Retinal pigment epithelial cell (primary cell): ENCODE data around the gene SLC9C1.

Source experiments
- DNase-seq: peaks from one replicate; pipeline ENCODE4 v3.0.0-alpha.2; 2010; ENCODE audit warnings: low read depth
- H3K4me3 ChIP-seq: 2 replicates; pipeline ENCODE4 v1.5.1; 2011; ENCODE audit warnings: mild to moderate bottlenecking, low read length, control low read depth, moderate library complexity
- TF ChIP-seq, protein P1 (sequence below): conservative IDR thresholded peaks from 2 replicates; pipeline ENCODE4 v1.5.1; 2011; ENCODE audit warnings: low read depth, low read length, control low read depth, inconsistent platforms

SLC9C1 gene

DNA sequence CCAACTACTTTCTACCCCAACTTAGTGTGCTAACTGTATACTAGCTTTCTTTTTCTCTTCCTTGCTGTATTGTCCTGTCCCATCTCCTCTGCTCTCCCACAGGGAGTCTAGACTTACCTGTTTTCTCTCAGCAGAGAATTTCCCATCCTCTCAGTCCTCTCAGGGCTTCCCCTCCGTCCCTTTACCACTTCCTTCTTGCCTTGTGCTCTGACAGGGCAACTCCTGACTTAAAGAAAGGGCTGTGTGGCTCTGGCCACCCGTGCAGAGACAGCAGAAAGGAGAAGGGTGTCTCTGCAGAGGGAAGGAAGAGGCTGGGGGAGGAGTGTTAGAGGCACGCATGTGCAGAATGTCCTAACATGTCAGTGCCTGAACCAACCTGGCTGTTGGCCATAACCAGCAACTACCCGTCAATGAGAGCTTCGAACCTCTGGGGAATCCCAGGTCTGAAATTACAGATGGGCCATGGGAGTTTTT, 161.0 kb downstream of the SLC9C1 start, which contains the start of gene GCSAM:
Gene GCSAM, minus strand, starts transcription at position 274 of the 474 bp plus-strand sequence. Its CDS starts 128 bp downstream, at position 146.
- no peak for DNase-seq
- H3K4me3 ChIP-seq = no peak within 1 kb of the TSS
- TF ChIP-seq, protein P1, sequence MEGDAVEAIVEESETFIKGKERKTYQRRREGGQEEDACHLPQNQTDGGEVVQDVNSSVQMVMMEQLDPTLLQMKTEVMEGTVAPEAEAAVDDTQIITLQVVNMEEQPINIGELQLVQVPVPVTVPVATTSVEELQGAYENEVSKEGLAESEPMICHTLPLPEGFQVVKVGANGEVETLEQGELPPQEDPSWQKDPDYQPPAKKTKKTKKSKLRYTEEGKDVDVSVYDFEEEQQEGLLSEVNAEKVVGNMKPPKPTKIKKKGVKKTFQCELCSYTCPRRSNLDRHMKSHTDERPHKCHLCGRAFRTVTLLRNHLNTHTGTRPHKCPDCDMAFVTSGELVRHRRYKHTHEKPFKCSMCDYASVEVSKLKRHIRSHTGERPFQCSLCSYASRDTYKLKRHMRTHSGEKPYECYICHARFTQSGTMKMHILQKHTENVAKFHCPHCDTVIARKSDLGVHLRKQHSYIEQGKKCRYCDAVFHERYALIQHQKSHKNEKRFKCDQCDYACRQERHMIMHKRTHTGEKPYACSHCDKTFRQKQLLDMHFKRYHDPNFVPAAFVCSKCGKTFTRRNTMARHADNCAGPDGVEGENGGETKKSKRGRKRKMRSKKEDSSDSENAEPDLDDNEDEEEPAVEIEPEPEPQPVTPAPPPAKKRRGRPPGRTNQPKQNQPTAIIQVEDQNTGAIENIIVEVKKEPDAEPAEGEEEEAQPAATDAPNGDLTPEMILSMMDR = no peak

DNA sequence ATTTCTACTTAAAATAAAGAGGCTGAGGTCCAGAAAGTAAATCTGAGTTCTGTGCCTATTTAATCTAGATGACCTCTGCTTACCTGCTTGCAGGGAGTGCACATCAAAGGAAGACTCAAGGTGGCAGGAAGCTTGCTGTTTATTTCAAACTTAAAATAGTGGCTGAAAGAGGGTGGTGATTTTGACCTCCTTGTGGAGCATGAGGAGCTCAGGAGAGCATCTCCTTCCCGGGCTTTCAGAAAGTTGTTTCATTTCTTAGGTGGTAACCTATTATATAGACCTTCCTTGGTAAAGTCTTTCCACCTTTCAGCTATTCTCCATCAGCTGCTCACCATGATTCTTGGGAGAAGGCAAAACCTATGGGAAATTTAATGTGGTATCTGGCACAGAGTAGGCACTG, 161.5 kb downstream of the SLC9C1 start:
- no peak overlapping the region for H3K4me3 ChIP-seq
- no peak for DNase-seq
- TF ChIP-seq, protein P1 = no peak

DNA sequence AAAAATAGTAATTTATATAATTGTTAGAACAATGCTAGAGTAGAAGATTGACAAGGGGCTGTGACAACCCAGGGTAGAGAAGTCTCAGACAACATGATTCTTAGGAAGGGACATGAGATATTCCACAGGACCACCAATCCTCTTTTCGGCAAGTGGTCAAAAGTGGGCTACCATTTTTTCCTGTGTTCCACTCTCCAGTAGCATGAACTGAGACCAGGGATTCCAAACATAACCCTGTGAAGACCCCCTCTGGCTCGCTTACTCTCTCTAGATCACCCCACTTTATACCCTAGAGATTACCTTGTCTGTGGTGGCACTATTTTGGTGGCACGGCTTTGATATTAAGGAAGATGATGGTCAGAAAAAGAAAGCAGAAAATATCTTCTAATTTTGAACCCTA, 161.9 kb downstream of the SLC9C1 start:
- TF ChIP-seq, protein P1 = no peak
- H3K4me3 ChIP-seq = no peak overlapping the region
- DNase-seq = no peak

DNA sequence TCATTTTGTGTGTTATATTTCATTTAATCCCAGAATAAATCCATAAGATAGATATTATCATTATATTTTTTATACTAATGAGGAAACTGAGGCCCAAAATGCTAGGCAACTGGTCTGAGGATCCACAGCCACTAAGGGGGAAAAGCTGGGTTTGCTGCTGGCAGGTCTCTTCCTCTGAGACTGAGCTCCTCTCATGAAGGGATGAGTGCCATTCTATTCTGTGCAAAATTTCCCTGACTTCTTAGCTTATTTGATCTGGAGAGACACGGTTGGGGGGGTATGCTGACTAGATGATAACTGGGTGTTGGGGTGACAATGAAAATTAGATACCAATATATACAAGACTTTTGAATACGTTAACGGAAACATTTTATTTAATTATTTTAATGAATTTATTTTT, 162.9 kb downstream of the SLC9C1 start:
- no peak for DNase-seq
- TF ChIP-seq, protein P1 = no peak
- no peak overlapping the region for H3K4me3 ChIP-seq

DNA sequence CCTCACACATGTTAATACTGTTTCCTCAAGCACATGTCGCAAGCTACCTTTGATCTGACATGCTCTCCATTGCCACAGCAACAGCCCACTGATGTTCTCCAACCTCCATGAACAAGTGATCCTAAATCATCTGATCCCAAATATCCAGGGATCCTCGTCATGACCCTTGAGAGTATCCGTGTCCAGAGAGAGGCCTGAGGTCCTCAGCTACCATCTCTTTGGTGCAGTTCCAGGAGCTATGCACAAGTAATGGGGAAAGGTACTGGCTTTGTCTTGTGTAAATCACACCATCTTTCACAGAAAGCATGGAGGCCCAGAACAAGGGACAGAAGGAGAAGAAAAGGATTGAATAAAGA, 163.4 kb downstream of the SLC9C1 start:
- TF ChIP-seq, protein P1 = no peak
- DNase-seq = no peak
- no peak overlapping the region for H3K4me3 ChIP-seq

DNA sequence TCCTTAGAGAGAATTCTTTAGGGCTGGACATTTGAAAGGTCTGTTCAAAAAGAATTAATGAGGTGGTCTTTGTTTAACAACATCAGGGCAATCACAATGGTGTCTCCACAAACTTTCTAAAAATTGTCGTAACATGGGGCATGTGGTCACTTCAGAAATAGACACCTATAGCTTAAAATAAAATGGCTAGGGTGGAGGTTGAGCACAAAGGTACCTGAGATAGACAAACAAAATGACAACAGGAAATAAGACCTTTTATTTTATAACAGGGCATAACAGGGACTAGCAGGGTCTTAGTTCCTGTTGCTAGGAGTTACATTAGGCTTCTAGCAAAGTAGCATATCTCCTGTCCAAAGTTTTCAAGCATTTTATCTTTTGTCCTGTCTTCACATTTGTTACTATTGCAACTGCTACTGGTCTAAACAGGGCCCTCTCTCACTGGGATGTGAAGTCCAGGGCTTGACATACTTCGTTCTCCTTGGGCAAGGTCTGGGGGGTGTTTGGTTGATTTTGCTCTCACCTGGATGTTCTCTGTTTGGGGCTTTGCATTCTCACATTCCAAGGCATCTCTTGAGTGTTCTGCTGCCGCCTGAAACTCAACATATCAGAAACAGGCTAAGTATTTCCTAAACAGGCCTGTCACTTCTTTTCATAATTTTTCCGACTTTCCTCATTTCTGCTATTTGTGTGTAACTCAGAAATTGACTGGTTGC, 163.9 kb downstream of the SLC9C1 start:
- TF ChIP-seq, protein P1 = no peak
- no peak overlapping the region for H3K4me3 ChIP-seq
- no peak for DNase-seq
